RWPE2 (cell line): ENCODE measurements around the gene MAP1S.

Experiments
- ATAC-seq: fragments of 200-7000 bp; cut with Tn5 transposase; 3 replicates; pipeline ENCODE4 v1.9.1; 2021; ENCODE audit warnings: low read depth
- DNase-seq: peaks from one replicate; pipeline ENCODE4 v3.0.0-alpha.2; 2020; ENCODE audit warnings: low spot score
- H3K27ac ChIP-seq: fragments of 450-650 bp; 2 replicates; pipeline ENCODE4 v1.5.1; 2017; ENCODE audit warnings: mild to moderate bottlenecking; ENCODE audit not compliant: poor library complexity, severe bottlenecking
- H3K27me3 ChIP-seq: fragments of 250-450 bp; sonication (Bioruptor Pico); 2 replicates; pipeline ENCODE4 v1.5.1; 2021; ENCODE audit warnings: mild to moderate bottlenecking, moderate library complexity; ENCODE audit not compliant: insufficient read depth, poor library complexity, severe bottlenecking
- H3K36me3 ChIP-seq: fragments of 250-450 bp; sonication (Bioruptor Pico); 2 replicates; pipeline ENCODE4 v1.5.1; 2020; ENCODE audit warnings: low read depth, mild to moderate bottlenecking, moderate library complexity
- H3K4me1 ChIP-seq: fragments of 250-450 bp; sonication (Bioruptor Pico); 2 replicates; pipeline ENCODE4 v1.5.1; 2021; ENCODE audit warnings: mild to moderate bottlenecking, moderate library complexity; ENCODE audit not compliant: insufficient read depth, poor library complexity, severe bottlenecking
- H3K4me3 ChIP-seq: fragments of 250-450 bp; sonication (Bioruptor Pico); 2 replicates; pipeline ENCODE4 v1.5.1; 2021; ENCODE audit warnings: mild to moderate bottlenecking, moderate library complexity; ENCODE audit not compliant: severe bottlenecking
- H3K9me3 ChIP-seq: fragments of 250-450 bp; sonication (Bioruptor Pico); 2 replicates; pipeline ENCODE4 v1.5.1; 2021; ENCODE audit warnings: mild to moderate bottlenecking, moderate library complexity; ENCODE audit not compliant: severe bottlenecking
- TF ChIP-seq, protein P1 (sequence below): fragments of 450-650 bp; IDR thresholded peaks from one replicate; pipeline ENCODE4 v1.5.1; 2017; ENCODE audit warnings: mild to moderate bottlenecking, moderate library complexity; ENCODE audit not compliant: poor library complexity, severe bottlenecking

The MAP1S gene

DNA sequence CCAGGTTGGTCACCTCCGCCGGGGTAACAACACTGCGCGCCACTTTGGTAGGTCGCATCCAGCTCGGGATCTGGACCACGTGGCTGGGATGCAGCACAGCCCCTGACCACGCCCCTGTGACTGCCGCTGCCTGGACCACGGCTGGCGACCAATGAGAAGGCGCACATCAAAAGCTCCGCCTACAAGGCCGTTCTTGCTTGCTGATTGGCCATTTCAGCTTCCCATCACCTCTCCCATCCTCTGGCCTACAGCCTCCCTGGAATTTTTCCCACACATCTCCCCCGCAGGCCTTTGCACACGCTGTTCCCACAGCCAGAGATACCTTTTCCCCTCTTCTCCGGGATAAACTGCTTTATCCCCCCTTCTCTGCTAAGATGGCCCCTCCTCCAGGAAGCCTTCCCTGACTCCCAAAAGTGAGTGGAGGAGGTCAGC lies 12.5 kb upstream of the MAP1S start:
- DNase-seq: no peak
- TF ChIP-seq, protein P1, sequence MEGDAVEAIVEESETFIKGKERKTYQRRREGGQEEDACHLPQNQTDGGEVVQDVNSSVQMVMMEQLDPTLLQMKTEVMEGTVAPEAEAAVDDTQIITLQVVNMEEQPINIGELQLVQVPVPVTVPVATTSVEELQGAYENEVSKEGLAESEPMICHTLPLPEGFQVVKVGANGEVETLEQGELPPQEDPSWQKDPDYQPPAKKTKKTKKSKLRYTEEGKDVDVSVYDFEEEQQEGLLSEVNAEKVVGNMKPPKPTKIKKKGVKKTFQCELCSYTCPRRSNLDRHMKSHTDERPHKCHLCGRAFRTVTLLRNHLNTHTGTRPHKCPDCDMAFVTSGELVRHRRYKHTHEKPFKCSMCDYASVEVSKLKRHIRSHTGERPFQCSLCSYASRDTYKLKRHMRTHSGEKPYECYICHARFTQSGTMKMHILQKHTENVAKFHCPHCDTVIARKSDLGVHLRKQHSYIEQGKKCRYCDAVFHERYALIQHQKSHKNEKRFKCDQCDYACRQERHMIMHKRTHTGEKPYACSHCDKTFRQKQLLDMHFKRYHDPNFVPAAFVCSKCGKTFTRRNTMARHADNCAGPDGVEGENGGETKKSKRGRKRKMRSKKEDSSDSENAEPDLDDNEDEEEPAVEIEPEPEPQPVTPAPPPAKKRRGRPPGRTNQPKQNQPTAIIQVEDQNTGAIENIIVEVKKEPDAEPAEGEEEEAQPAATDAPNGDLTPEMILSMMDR: no peak

DNA sequence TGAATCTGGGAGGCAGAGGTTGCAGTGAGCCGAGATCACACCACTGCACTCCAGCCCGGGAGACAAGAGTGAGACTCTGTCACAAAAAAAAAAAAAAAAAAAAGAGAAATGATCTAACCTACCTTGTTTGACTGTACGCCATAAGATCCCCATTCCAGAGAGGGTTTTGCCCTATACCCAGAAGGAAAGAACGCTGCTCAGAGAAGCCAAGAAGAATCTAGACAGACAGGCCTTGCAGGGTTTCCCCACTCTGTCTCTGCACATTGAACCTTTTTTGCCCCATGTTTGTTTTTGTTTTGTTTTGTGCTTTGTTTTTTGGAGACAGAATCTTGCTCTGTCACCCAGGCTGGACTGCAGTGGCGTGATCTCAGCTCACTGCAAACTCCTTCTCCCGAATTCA lies 7.4 kb upstream of the MAP1S start:
- no peak overlapping the region for H3K27ac ChIP-seq
- no peak for ATAC-seq
- H3K4me1 ChIP-seq: no peaks in the 10 kb centered on the region
- no peaks in the 10 kb centered on the region for H3K9me3 ChIP-seq
- H3K27me3 ChIP-seq: no peaks in the 10 kb centered on the region
- DNase-seq: no peak
- H3K4me3 ChIP-seq: no peak overlapping the region
- H3K36me3 ChIP-seq: no peaks in the 10 kb centered on the region
- TF ChIP-seq, protein P1: no peak

More for the DNA sequence above, 12.5 kb upstream of the MAP1S start:
- Histone ChIP-seq H3K4me1 (no peaks in the 10 kb centered on the region), H3K9me3 (no peaks in the 10 kb centered on the region), H3K27me3 (no peaks in the 10 kb centered on the region), H3K36me3 (no peaks in the 10 kb centered on the region), H3K27ac (no peak overlapping the region), H3K4me3 (no peak overlapping the region)
- ATAC-seq: no peak

DNA sequence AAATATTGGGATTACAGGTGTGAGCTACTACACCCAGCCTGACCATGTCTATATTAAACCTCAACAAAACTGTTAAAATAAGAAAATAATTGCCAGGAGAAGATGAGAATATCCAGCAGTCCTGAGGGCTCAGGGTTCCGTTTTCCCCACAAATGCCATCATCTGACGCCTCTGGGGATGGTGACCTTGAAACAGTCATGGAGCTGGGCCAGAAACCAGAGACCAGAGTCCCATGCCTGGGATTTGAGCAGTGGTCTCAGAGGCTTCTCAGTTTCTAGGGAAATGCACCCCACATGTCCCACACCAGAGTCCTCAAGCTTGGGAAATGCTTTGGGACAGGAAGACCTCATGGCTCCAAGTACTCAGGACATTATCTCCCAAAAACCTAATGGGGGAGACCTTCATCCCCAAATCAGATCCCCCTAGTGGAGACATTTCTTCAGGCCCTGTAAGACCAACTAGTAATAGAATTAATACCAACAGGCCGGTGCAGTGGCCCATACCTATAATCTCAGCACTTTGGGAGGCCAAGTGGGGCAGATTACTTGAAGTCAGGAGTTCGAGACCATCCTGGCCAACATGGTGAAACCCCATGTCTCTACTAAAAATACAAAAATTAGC lies 2.9 kb upstream of the MAP1S start:
- no peaks in the 10 kb centered on the region for H3K9me3 ChIP-seq
- ATAC-seq (no peak), DNase-seq (no peak)
- H3K36me3 ChIP-seq: peaks cover 9% of the 10 kb centered on the region
- H3K4me3 ChIP-seq: no peak overlapping the region
- no peaks in the 10 kb centered on the region for H3K27me3 ChIP-seq
- TF ChIP-seq, protein P1: no peak
- H3K4me1 ChIP-seq: peaks cover 5% of the 10 kb centered on the region
- H3K27ac ChIP-seq: no peak overlapping the region

DNA sequence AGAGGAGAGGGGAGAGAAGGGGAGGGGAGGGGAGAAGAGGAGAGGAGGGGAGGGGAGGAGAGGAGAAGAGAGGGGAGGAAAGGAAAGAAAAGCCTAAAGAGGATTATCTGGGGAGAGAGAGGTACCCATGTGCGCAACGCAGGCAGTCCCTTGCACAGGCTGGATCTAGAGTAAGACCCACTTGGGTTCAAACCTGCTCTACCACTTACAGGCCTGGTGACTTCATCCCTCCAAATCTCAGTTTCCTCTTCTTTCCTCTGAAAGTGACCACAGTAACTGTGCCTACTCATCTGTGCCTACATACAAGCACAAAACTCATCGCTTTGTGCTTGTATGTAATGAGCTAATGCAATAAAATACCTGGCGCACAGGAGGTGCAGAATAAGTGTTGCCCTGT lies 732 bp upstream of the MAP1S start:
- peaks cover 5% of the 10 kb centered on the region for H3K4me1 ChIP-seq
- DNase-seq: no peak
- ATAC-seq: no peak
- no peak overlapping the region for H3K27ac ChIP-seq
- H3K27me3 ChIP-seq: no peaks in the 10 kb centered on the region
- TF ChIP-seq, protein P1: no peak
- peaks cover 10% of the 10 kb centered on the region for H3K36me3 ChIP-seq
- no peak overlapping the region for H3K4me3 ChIP-seq
- H3K9me3 ChIP-seq: no peaks in the 10 kb centered on the region

DNA sequence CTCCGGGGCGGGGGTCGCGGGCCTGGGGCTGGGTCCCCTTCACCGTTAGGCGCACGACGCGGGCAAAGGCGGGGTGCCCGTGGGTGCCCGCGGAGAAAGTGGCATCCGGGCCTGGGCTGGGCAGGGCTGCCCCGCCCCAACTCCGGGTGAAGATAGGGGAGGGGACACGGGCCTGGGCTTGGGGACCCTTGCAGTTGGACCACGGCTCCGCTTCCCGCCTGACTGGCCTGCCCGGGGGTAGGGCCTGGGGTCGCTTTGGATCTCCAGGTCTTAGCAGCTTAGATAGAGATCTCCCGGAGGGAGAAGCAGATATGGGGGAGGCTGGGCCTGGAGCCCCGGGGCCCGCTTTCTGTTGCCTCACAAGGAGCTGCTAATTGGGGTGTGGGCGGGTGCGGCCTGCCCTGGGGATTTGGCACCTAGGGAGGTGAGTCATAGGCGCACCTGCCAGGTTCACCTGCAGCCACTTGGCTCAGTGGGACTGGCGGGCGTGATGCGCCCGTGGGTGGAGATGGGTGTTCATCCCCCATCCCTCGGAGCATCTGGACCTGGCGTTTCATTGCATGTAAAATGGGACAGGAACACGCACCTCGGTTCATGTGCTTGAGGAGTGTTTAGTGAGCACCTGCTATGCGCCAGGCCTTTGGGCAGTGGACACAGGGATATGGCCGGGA lies 585 bp downstream of the MAP1S start:
- H3K27ac ChIP-seq: peak overlapping the region; percentile 29
- H3K9me3 ChIP-seq: no peaks in the 10 kb centered on the region
- H3K4me1 ChIP-seq: peaks cover 5% of the 10 kb centered on the region
- DNase-seq (no peak), ATAC-seq (peak; percentile 57)
- H3K4me3 ChIP-seq: peak overlapping the region; percentile 74
- H3K36me3 ChIP-seq: peaks cover 17% of the 10 kb centered on the region
- TF ChIP-seq, protein P1: no peak
- H3K27me3 ChIP-seq: no peaks in the 10 kb centered on the region
